Karpas-422 (cell line): ENCODE measurements around the gene MAB21L4. TPM values are rescaled to one million over a fixed set of nuclear protein-coding genes. Genes with fewer than 3 reads are reported as not detected.

Experiments used
- DNase-seq: peaks from one replicate; pipeline ENCODE4 v3.0.0-alpha.2; 2015
- H2AFZ ChIP-seq: fragments of 200-600 bp; sonication (generic); 2 replicates; pipeline ENCODE4 v1.6.1; 2014; ENCODE audit warnings: antibody characterized with exemption, low read length, mixed read lengths
- H3K27ac ChIP-seq: fragments of 200-600 bp; sonication (generic); 2 replicates; pipeline ENCODE4 v1.5.1; 2014; ENCODE audit warnings: mild to moderate bottlenecking, low read length, moderate library complexity
- H3K27me3 ChIP-seq: fragments of 200-600 bp; sonication (generic); 2 replicates; pipeline ENCODE4 v1.6.1; 2014; ENCODE audit warnings: low read length, mixed read lengths
- H3K36me3 ChIP-seq: fragments of 200-600 bp; sonication (generic); 2 replicates; pipeline ENCODE4 v1.6.1; 2014; ENCODE audit warnings: low read length, mixed read lengths; ENCODE audit not compliant: insufficient read depth
- H3K4me1 ChIP-seq: fragments of 200-600 bp; sonication (generic); 2 replicates; pipeline ENCODE4 v1.6.1; 2014; ENCODE audit warnings: mild to moderate bottlenecking, low read length, mixed read lengths
- H3K4me2 ChIP-seq: fragments of 200-600 bp; sonication (generic); 2 replicates; pipeline ENCODE4 v1.6.1; 2014; ENCODE audit warnings: low read length, low read depth, mild to moderate bottlenecking; ENCODE audit not compliant: poor library complexity, severe bottlenecking
- H3K4me3 ChIP-seq: fragments of 200-600 bp; sonication (generic); 2 replicates; pipeline ENCODE4 v1.5.1; 2014; ENCODE audit warnings: mild to moderate bottlenecking, antibody characterized with exemption, low read length, mixed read lengths
- H3K79me2 ChIP-seq: fragments of 200-600 bp; sonication (generic); 2 replicates; pipeline ENCODE4 v1.6.1; 2014; ENCODE audit warnings: mild to moderate bottlenecking, low read length, mixed read lengths
- H3K9ac ChIP-seq: fragments of 200-600 bp; sonication (generic); 2 replicates; pipeline ENCODE4 v1.6.0; 2014; ENCODE audit warnings: low read length
- H3K9me2 ChIP-seq: fragments of 200-600 bp; sonication (generic), shearing (Covaris generic); replicated peaks from 2 replicates; pipeline ENCODE4 v1.6.0; 2014; ENCODE audit warnings: mild to moderate bottlenecking, low read length, moderate library complexity; ENCODE audit not compliant: insufficient read depth
- H3K9me3 ChIP-seq: fragments of 300-700, 200-600 bp; sonication (generic); 2 replicates; pipeline ENCODE4 v1.6.1; 2014; ENCODE audit warnings: low read length, mixed read lengths
- H4K20me1 ChIP-seq: fragments of 200-600 bp; sonication (generic); 2 replicates; pipeline ENCODE4 v1.6.1; 2014; ENCODE audit warnings: mild to moderate bottlenecking, antibody characterized with exemption, low read length, low read depth; ENCODE audit not compliant: insufficient read depth
- total RNA-seq: library from RNA; depleted of rRNA; stranded (reverse); fragments of >200 nt; shearing (Covaris generic); gene quantifications from 2 replicates; pipeline ENCODE4 v1.2.3, GENCODE V29; 2014; ENCODE audit warnings: low replicate concordance; rRNA removed

The MAB21L4 gene
- not detected in 2 replicates for total RNA-seq

DNA sequence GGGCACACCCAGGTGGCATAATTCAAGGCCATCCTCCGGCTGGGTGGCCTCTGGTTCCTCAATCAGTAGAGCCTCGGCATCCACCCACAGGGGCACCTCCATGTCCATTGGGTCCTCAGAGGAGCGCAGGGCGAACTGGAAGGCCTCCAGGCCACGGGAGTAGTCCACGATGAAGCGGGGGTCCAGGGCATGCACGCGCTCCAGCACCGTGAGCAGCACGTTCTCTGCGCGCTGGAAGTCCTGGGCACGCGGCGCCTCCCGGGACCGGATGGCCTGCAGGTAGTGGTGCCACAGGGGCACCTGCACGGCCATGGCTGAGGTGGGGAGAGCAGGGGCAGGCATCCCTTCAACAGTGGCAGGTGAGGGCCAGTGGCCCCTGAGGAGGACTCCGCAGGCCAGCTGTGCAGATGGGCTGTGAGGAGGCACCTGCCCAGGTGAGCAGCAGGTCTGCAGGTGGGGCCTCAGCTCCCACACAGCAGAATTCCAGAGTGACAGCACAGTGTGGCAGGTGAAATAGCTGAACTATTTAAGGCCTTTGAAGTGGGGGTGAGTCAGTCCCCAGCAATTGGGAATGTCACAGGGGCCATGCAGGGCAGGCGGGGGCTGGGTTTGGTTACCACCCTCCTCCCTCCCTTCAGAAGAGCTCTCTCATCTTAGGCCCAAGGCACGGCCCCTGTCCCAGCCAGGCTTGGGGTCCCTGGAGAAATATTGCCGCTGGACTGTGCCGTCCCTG lies at the start of gene MAB21L4:
Gene MAB21L4, minus strand, starts transcription at position 501 of the 733 bp plus-strand sequence. Its CDS starts 159 bp downstream, at position 342.
- H2AFZ ChIP-seq, result no peak within 1 kb of the TSS
- H3K4me3 ChIP-seq, result no peak within 1 kb of the TSS
- no peaks in the 10 kb centered on the region for H3K4me1 ChIP-seq
- H3K36me3 ChIP-seq, result no peaks in the 10 kb centered on the region
- H3K9ac ChIP-seq, result no peak within 1 kb of the TSS
- H3K27me3 ChIP-seq, result no peaks in the 10 kb centered on the region
- DNase-seq, result no peak
- no peaks in the 10 kb centered on the region for H4K20me1 ChIP-seq
- H3K9me2 ChIP-seq, result no peaks in the 10 kb centered on the region
- no peaks in the 10 kb centered on the region for H3K79me2 ChIP-seq
- no peak within 1 kb of the TSS for H3K27ac ChIP-seq
- no peaks in the 10 kb centered on the region for H3K9me3 ChIP-seq
- H3K4me2 ChIP-seq, result no peak within 1 kb of the TSS

GRCh38 chr2:240936106-240936505 lies 40.1 kb upstream of the MAB21L4 start:
- H3K9me3 ChIP-seq, result no peaks in the 10 kb centered on the region
- H3K27ac ChIP-seq, result no peak overlapping the region
- H3K36me3 ChIP-seq, result no peaks in the 10 kb centered on the region
- no peak overlapping the region for H3K4me2 ChIP-seq
- no peaks in the 10 kb centered on the region for H4K20me1 ChIP-seq
- H3K79me2 ChIP-seq, result no peaks in the 10 kb centered on the region
- H3K9ac ChIP-seq, result no peak overlapping the region
- no peaks in the 10 kb centered on the region for H3K27me3 ChIP-seq
- H3K4me1 ChIP-seq, result no peaks in the 10 kb centered on the region
- H2AFZ ChIP-seq, result no peak overlapping the region
- H3K4me3 ChIP-seq, result no peak overlapping the region
- H3K9me2 ChIP-seq, result no peaks in the 10 kb centered on the region
- DNase-seq, result no peak

DNA sequence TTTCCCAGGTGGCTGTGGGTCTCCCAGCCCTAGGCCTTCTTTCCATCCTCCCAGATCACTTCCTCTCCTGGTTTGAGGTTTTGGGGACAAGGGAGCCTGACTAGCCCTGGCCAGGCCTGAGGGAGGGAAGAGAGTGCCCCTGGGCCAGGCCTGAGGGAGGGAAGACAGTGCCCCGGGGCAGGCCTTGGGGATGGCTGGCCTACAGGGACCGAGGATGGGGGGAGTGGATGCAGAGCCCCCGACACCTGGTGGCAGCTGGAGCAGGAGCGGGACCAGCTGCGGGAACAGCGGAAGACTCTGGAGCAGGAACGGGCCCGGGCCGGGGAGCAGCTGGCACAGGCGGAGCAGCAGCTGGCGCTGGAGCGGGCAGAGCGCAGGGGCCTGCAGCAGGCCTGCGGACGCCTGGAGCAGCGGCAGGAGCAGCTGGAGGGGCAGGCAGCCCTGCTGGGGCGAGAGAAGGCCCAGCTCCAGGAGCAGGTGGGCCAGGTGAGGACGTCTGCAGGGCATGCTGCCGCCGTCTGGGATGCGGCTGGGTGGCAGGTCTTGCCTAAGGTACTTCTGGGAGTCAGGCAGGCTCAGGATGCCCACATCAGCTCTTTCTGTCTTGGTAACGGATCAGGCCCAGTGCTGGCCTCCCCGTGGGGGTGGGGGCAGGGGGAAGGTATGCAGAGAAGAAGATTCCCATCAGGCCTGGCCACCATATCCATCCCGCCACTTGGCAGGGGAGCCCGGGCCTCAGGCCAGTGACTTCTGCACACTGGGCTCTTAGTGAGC lies 39.3 kb upstream of the MAB21L4 start:
- Histone ChIP-seq H3K9me2 (no peaks in the 10 kb centered on the region), H2AFZ (no peak overlapping the region), H3K79me2 (no peaks in the 10 kb centered on the region), H3K36me3 (no peaks in the 10 kb centered on the region), H3K9me3 (no peaks in the 10 kb centered on the region), H3K27me3 (no peaks in the 10 kb centered on the region), H3K4me2 (no peak overlapping the region), H3K27ac (no peak overlapping the region), H3K4me3 (no peak overlapping the region), H4K20me1 (no peaks in the 10 kb centered on the region), H3K4me1 (no peaks in the 10 kb centered on the region), H3K9ac (no peak overlapping the region)
- no peak for DNase-seq

GRCh38 chr2:240934701-240935102 lies 38.7 kb upstream of the MAB21L4 start:
- Histone ChIP-seq H3K4me2 (no peak overlapping the region), H3K27me3 (no peaks in the 10 kb centered on the region), H3K27ac (no peak overlapping the region), H3K4me3 (no peak overlapping the region), H2AFZ (no peak overlapping the region), H4K20me1 (no peaks in the 10 kb centered on the region), H3K9ac (no peak overlapping the region), H3K9me3 (no peaks in the 10 kb centered on the region), H3K79me2 (no peaks in the 10 kb centered on the region), H3K36me3 (no peaks in the 10 kb centered on the region), H3K4me1 (no peaks in the 10 kb centered on the region), H3K9me2 (no peaks in the 10 kb centered on the region)
- DNase-seq, result no peak

- H3K4me1 ChIP-seq, result no peaks in the 10 kb centered on the region
- no peaks in the 10 kb centered on the region for H3K9me2 ChIP-seq
- no peaks in the 10 kb centered on the region for H3K9me3 ChIP-seq
- no peaks in the 10 kb centered on the region for H3K79me2 ChIP-seq
- no peak overlapping the region for H3K4me2 ChIP-seq
- no peak overlapping the region for H2AFZ ChIP-seq
- H4K20me1 ChIP-seq, result peaks cover 4% of the 10 kb centered on the region; the same call in 1 of the 2 replicates
- H3K9ac ChIP-seq, result no peak overlapping the region
- no peaks in the 10 kb centered on the region for H3K27me3 ChIP-seq
- DNase-seq, result no peak
- no peak overlapping the region for H3K27ac ChIP-seq
- H3K4me3 ChIP-seq, result no peak overlapping the region
- no peaks in the 10 kb centered on the region for H3K36me3 ChIP-seq
These were observed 38.2 kb upstream of the MAB21L4 start for GRCh38 chr2:240933966-240934700.

- H3K4me3 ChIP-seq, result no peak overlapping the region
- H3K4me2 ChIP-seq, result no peak overlapping the region
- H3K4me1 ChIP-seq, result no peaks in the 10 kb centered on the region
- peaks cover 4% of the 10 kb centered on the region; the same call in 1 of the 2 replicates for H4K20me1 ChIP-seq
- no peak overlapping the region for H3K9ac ChIP-seq
- no peaks in the 10 kb centered on the region for H3K9me2 ChIP-seq
- DNase-seq, result no peak
- no peaks in the 10 kb centered on the region for H3K27me3 ChIP-seq
- H2AFZ ChIP-seq, result no peak overlapping the region
- H3K27ac ChIP-seq, result no peak overlapping the region
- no peaks in the 10 kb centered on the region for H3K36me3 ChIP-seq
- H3K79me2 ChIP-seq, result no peaks in the 10 kb centered on the region
- H3K9me3 ChIP-seq, result no peaks in the 10 kb centered on the region
These were observed 37.4 kb upstream of the MAB21L4 start for GRCh38 chr2:240933048-240933965.

GRCh38 chr2:240932724-240933047 lies 36.7 kb upstream of the MAB21L4 start:
- no peak for DNase-seq
- H4K20me1 ChIP-seq, result peaks cover 4% of the 10 kb centered on the region; the same call in 1 of the 2 replicates

More at GRCh38 chr2:240932724-240933047, 36.7 kb upstream of the MAB21L4 start:
- no peaks in the 10 kb centered on the region for H3K36me3 ChIP-seq
- no peak overlapping the region for H3K4me2 ChIP-seq
- H3K27ac ChIP-seq, result no peak overlapping the region
- H3K27me3 ChIP-seq, result no peaks in the 10 kb centered on the region
- no peaks in the 10 kb centered on the region for H3K9me2 ChIP-seq
- no peak overlapping the region for H2AFZ ChIP-seq
- H3K9ac ChIP-seq, result no peak overlapping the region
- no peaks in the 10 kb centered on the region for H3K9me3 ChIP-seq
- no peaks in the 10 kb centered on the region for H3K4me1 ChIP-seq
- no peaks in the 10 kb centered on the region for H3K79me2 ChIP-seq
- H3K4me3 ChIP-seq, result no peak overlapping the region
